GM12891 (cell line): Measurements from ENCODE around the gene DMD.
"Not testable (repeated sequence)": the region's sequence is repeated elsewhere in the genome, so short reads cannot be mapped to it uniquely, and the experiment has no call there.

ENCODE experiments used
- DNase-seq: peaks from one replicate; pipeline ENCODE4 v3.0.0; 2011; ENCODE audit warnings: low spot score; ENCODE audit not compliant: insufficient read length
- FAIRE-seq: peaks from 2 replicates; lab custom pipeline; 2011; peaks lifted over from hg19 to GRCh38; lab: Jason Lieb, UNC
- PAX5 ChIP-seq: IDR thresholded peaks from 2 replicates; pipeline ENCODE4 v1.6.1; 2011; ENCODE audit warnings: low read length, moderate library complexity, mild to moderate bottlenecking; ENCODE audit not compliant: insufficient read depth, severe bottlenecking
- POLR2A ChIP-seq: IDR thresholded peaks from 2 replicates; pipeline ENCODE4 v1.6.1; 2011; ENCODE audit warnings: low read depth, low read length, control low read depth
- POLR2AphosphoS5 ChIP-seq: IDR thresholded peaks from 2 replicates; pipeline ENCODE4 v1.6.1; 2011; ENCODE audit warnings: low read depth, low read length, control low read depth
- POU2F2 ChIP-seq: IDR thresholded peaks from 2 replicates; pipeline ENCODE4 v1.6.1; 2011; ENCODE audit warnings: low read depth, mild to moderate bottlenecking, control low read depth, low read length, moderate library complexity
- SPI1 ChIP-seq: IDR thresholded peaks from 2 replicates; pipeline ENCODE4 v1.6.1; 2011; ENCODE audit warnings: low read depth, low read length, control low read depth
- TAF1 ChIP-seq: IDR thresholded peaks from 2 replicates; pipeline ENCODE4 v1.6.1; 2011; ENCODE audit warnings: low read depth, low read length, control low read depth

The DMD gene

DNA sequence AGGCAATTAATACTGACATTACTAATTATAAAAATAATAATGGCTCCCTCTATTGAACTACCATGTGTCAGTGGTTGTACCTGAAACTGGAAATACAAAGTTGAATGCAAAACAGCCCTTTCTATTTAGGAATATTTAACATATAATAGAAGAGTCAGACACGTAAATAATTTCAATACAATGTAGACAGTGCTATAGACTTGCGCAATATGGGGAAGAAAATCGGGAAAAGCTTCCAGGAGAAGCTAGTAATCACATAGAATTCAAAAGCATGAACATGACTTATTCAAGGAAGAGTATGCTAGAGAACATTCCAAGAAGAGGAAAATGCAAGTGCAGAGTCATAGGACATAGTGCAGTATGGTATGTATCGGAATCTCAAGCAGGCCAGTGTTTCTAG, 1730.7 kb downstream of the DMD start:
- DNase-seq (no peak), FAIRE-seq (no peak)
- no peak for TF ChIP-seq POLR2AphosphoS5
- TF ChIP-seq TAF1 = no peak
- TF ChIP-seq POLR2A = no peak
- TF ChIP-seq SPI1 = no peak
- no peak for TF ChIP-seq POU2F2
- no peak for TF ChIP-seq PAX5

DNA sequence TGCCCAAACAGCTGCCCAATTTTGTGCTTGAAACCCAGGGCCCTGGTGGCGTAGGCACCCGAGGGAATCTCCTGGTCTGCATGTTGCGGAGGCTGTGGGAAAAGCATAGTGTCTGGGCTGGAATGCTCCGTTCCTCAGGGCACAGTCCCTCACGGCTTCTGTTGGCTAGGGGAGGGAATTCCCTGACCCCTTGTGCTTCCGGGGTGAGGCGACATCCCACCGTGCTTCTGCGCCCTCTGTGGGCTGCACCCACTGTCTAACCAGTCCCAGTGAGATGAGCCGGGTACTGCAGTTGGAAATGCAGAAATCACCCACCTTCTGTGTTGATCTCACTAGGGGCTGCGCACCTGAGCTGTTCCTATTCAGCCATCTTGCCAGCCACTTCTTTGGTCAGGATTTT, 1740.1 kb downstream of the DMD start:
- TF ChIP-seq TAF1 (no peak), PAX5 (no peak), SPI1 (no peak), POLR2AphosphoS5 (no peak), POU2F2 (no peak), POLR2A (no peak)
- DNase-seq (no peak), FAIRE-seq (no peak)

DNA sequence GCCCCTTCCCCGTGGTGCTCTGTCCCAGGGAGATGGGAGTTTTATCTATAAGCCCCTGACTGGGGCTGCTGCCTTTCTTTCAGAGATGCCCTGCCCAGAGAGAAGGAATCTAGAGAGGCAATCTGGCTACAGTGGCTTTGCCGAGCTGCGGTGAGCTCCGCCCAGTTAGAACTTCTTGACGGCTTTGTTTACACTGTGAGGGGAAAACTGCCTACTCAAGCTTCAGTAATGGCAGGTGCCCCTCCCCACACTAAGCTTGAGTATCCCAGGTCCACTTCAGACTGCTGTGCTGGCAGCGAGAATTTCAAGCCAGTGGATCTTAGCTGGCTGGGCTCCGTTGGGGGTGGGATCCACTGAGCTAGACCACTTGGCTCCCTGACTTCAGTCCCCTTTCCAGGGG, 1740.6 kb downstream of the DMD start:
- not testable (repeated sequence) for FAIRE-seq, DNase-seq

DNA sequence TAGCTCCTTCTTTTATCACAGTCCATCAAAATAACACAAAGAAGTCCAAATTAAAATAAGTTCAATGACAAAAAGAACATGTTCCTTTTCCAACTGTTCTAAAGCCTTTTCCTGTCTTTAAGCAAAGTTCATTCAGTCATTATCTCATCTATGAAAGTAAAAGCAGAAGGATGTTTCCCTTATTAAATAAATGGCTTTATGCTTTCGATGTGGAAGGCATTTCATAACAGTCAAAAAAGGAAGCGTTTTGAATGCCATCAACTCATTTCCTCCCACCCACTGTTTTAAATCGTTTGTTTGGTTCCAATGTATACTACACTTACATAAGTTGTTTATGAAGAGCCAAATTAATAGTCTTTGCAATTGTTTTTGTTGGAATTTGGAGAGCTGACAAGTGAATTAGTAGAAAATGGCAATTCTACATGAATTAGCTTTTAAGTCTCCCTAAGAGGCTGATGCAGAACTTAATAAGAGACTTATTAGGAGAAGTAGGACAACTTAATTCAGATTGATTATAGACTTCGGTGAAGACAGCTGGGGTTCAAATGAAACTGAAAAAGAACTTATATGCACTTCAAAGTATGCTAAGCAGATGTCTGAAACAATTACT, 1746.9 kb downstream of the DMD start:
- FAIRE-seq (no peak), DNase-seq (no peak)
- no peak for TF ChIP-seq POLR2A
- TF ChIP-seq TAF1 = no peak
- TF ChIP-seq POU2F2 = no peak
- TF ChIP-seq PAX5 = no peak
- TF ChIP-seq SPI1 = no peak
- TF ChIP-seq POLR2AphosphoS5 = no peak

DNA sequence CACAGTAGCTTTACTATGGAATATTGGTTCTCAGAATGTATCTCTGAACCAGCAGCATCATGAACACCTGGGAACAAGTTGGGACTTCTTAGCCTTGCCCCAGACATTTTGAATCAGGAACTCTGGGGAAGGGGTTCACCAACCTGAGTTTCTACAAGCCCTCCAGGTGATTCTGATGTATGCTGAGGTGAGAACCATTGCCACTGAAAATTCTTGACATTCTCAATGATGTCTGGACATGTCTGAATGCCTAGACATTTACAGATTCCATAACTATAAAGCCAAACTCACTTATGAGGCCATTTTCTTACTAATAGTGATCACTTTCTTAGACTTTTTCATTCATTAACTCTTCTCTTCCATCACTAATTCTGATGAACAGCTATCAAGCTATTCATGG, 1750.1 kb downstream of the DMD start:
- TF ChIP-seq SPI1 (no peak), POU2F2 (no peak), TAF1 (no peak), POLR2AphosphoS5 (no peak), POLR2A (no peak)
- FAIRE-seq = no peak
- DNase-seq = no peak

DNA sequence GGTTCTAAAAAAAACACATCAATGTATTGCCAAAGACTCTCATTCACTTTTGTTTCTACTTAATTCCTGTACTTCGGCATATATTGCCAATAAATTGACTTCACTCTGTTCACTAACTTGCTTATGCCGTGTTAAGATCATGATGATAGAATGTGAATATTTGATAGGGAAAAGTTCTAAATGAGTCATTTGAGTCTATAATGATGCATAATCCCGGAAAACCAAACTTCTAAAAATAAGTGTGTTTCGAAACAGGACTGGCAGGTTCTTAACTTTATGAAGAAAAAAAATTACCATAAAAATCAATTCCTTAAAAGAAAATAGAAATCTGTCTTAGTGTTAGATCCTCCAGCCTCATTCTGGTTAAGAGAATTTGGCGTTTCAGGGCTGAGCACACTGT, 1752.0 kb downstream of the DMD start:
- DNase-seq = no peak
- TF ChIP-seq PAX5 (no peak), SPI1 (no peak)
- no peak for FAIRE-seq

DNA sequence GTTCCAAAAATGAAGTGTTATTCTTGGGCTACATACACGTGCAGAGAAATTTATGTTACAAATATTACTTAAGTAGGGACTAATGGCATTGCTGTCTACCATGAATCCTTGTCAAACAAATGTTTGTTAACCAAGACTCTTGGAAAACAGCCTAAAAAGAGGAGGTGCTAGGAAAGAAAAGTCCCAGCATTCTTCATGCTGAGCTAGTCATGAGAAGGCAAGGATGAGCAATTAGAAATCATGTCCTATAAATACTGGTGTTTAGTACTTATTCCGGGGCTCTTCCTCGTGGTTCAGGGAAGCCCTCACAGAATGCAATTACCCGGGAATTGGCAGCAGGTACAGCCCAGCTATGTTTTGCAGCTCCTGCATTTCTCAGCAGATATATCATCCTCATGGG, 1761.4 kb downstream of the DMD start:
- no peak for FAIRE-seq
- DNase-seq = no peak
- TF ChIP-seq POLR2A (no peak), POU2F2 (no peak), POLR2AphosphoS5 (no peak), TAF1 (no peak), SPI1 (no peak), PAX5 (no peak)

- no peak for FAIRE-seq
- no peak for DNase-seq
- TF ChIP-seq TAF1 = no peak
- no peak for TF ChIP-seq PAX5
- TF ChIP-seq POU2F2 = no peak
- TF ChIP-seq POLR2A = no peak
- TF ChIP-seq POLR2AphosphoS5 = no peak
- no peak for TF ChIP-seq SPI1
Observed at GRCh38 chrX:31449081-31449480, 1762.3 kb downstream of the DMD start.

- FAIRE-seq = no peak
- DNase-seq = no peak
- TF ChIP-seq PAX5 = no peak
- no peak for TF ChIP-seq POLR2AphosphoS5
- TF ChIP-seq POU2F2 = no peak
- no peak for TF ChIP-seq SPI1
Observed at GRCh38 chrX:31445542-31445941, 1765.8 kb downstream of the DMD start.

- DNase-seq = no peak
- TF ChIP-seq POLR2A (no peak), POU2F2 (no peak), TAF1 (no peak)
- FAIRE-seq = no peak
Observed at GRCh38 chrX:31443654-31444053, 1767.7 kb downstream of the DMD start.

GRCh38 chrX:31440546-31440945, 1770.8 kb downstream of the DMD start:
- DNase-seq (no peak), FAIRE-seq (no peak)
- TF ChIP-seq POLR2AphosphoS5 = no peak
- TF ChIP-seq TAF1 = no peak
- TF ChIP-seq POLR2A = no peak
- no peak for TF ChIP-seq SPI1
- no peak for TF ChIP-seq POU2F2
